T-cell (primary cell): Measurements from ENCODE around the gene ZNF385C. TPM values are rescaled to one million over a fixed set of nuclear protein-coding genes. Genes with fewer than 3 reads are reported as not detected.
A peak's percentile ranks its signal among the peaks of the same experiment; 100 is the strongest.
"Not testable (repeated sequence)": the region's sequence is repeated elsewhere in the genome, so short reads cannot be mapped to it uniquely, and the experiment has no call there.

ENCODE experiments used
- ATAC-seq, 4 experiments: fragments of 200-7000 bp in 3 of 4; fragments of 150-1000 bp in 1 of 4; cut with Tn5 transposase; replicated peaks in 1 of 4; 1 replicate in 3 of 4; 2 replicates in 1 of 4; pipeline ENCODE4 v1.10.0; 2021; ENCODE audit warnings: moderate library complexity in 3 of 4, mild to moderate bottlenecking in 2 of 4, moderate number of reproducible peaks in 1 of 4
- CTCF ChIA-PET, 2 donors: fragments of 300-600 bp; sonication (Branson Sonifier 250); formaldehyde crosslinking; loops; one replicate each; lab custom pipeline; 2022; ENCODE audit warnings: antibody characterized with exemption in 2 of 2; lab: Charles Lee
- POLR2A ChIA-PET, 2 donors: fragments of 300-600 bp; sonication (Branson Sonifier 250); formaldehyde crosslinking; loops; one replicate each; lab custom pipeline; 2022; ENCODE audit warnings: antibody characterized with exemption in 2 of 2; lab: Charles Lee
- DNase-seq, 35 experiments: peaks; one replicate each; pipeline versions ENCODE4 v3.0.0 to v3.0.0-alpha.2; 2013 to 2023
- H3K27ac ChIP-seq: one replicate; pipeline ENCODE4 v1.5.1; 2013; ENCODE audit warnings: low read length
- H3K27me3 ChIP-seq, 2 experiments: replicated peaks in 1 of 2; 1 replicate in 1 of 2; 2 replicates in 1 of 2; pipeline versions ENCODE4 v1.6.1 to v1.7.0; 2013; ENCODE audit warnings: low read length in 1 of 2, mixed read lengths in 1 of 2; ENCODE audit not compliant: control insufficient read depth in 2 of 2, insufficient read depth in 2 of 2; ENCODE audit errors: extremely low read depth in 1 of 2
- H3K36me3 ChIP-seq, 2 donors: 1 replicate in 1 of 2; 2 replicates in 1 of 2; pipeline versions ENCODE4 v1.6.1 to v1.7.0; 2013; ENCODE audit warnings: low read length in 1 of 2; ENCODE audit not compliant: control insufficient read depth in 2 of 2, insufficient read depth in 1 of 2; ENCODE audit errors: extremely low read depth in 1 of 2
- H3K4me1 ChIP-seq, 2 experiments: 1 replicate in 1 of 2; 2 replicates in 1 of 2; pipeline versions ENCODE4 v1.6.1 to v1.7.0; 2013; ENCODE audit warnings: low read length in 2 of 2, mixed read lengths in 1 of 2; ENCODE audit not compliant: insufficient read depth in 2 of 2, control insufficient read depth in 1 of 2; ENCODE audit errors: extremely low read depth in 1 of 2
- H3K4me3 ChIP-seq, 2 donors: 1 replicate in 1 of 2; 2 replicates in 1 of 2; pipeline versions ENCODE4 v1.5.1 to v1.7.0; 2013; ENCODE audit warnings: mild to moderate bottlenecking in 2 of 2, low read length in 1 of 2, moderate library complexity in 1 of 2; ENCODE audit not compliant: control insufficient read depth in 1 of 2; ENCODE audit errors: extremely low read depth in 1 of 2
- H3K9me3 ChIP-seq: 2 replicates; pipeline ENCODE4 v1.7.0; 2013
- H3K27ac Mint-ChIP-seq, 2 donors: one replicate each; pipeline ENCODE4 v1.8.0; 2020 to 2021; ENCODE audit warnings: mild to moderate bottlenecking in 2 of 2, mixed read lengths in 2 of 2
- H3K27me3 Mint-ChIP-seq, 2 donors: one replicate each; pipeline ENCODE4 v1.8.0; 2021 to 2022; ENCODE audit warnings: mixed read lengths in 2 of 2
- H3K36me3 Mint-ChIP-seq: one replicate; pipeline ENCODE4 v1.8.0; 2021; ENCODE audit warnings: mixed read lengths
- H3K4me1 Mint-ChIP-seq, 3 donors: one replicate each; pipeline ENCODE4 v1.8.0; 2020 to 2022; ENCODE audit warnings: mixed read lengths in 3 of 3, mild to moderate bottlenecking in 1 of 3
- H3K4me3 Mint-ChIP-seq, 3 donors: one replicate each; pipeline ENCODE4 v1.8.0; 2020 to 2022; ENCODE audit warnings: mild to moderate bottlenecking in 3 of 3, mixed read lengths in 3 of 3, moderate library complexity in 3 of 3
- H3K9me3 Mint-ChIP-seq, 3 donors: one replicate each; pipeline ENCODE4 v1.8.0; 2020 to 2022; ENCODE audit warnings: mixed read lengths in 3 of 3
- WGBS: methylation state at CpG from one replicate; pipeline ENCODE4 v1.1.5; 2013; ENCODE audit warnings: missing lambda C conversion rate; ENCODE audit not compliant: insufficient coverage; 5-methylcytosine and 5-hydroxymethylcytosine counted together
- total RNA-seq, 35 experiments: library from RNA in 6 of 35; stranded (reverse) in 6 of 35; fragments of 120-200 nt in 1 of 35; gene quantifications; one replicate each; pipeline versions ENCODE4 v1.2.1 to v1.2.4 and lab custom pipeline; 2013 to 2026

Gene ZNF385C
- total RNA-seq, 5 donors from 2014 or later (not counting 1 experiment from before 2014, with no cell fraction given): 0.16 to 1.0 (median 0.46) TPM

DNA sequence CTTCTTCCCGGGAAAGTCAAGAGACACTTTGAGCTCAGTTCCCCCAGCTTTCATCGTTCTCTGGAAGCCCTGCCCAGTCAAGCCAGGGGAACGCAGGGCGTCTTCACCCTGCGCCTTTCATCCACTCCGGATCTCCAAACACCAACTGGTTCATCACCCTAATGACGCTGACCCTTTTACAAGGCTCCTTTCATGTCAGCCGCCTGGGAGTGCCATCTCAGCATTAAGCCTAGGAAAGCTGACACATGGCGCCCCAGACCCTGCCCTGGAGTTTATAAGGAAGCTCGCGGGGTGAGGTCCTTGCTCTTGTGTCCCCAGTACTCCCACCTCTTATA is 80.4 kb downstream of the ZNF385C start:
- DNase-seq (no peak), ATAC-seq (peak in 3 of 4 experiments; percentile 0 to 5 (median 2))
- peak overlapping the region; percentile 66 to 81 for H3K4me3 ChIP-seq
- H3K4me3 Mint-ChIP-seq: peak overlapping the region; percentile 93 to 100 (median 99)
- peaks cover 68 to 81% (median 74%) of the 10 kb centered on the region in 3 donors for H3K4me1 Mint-ChIP-seq
- H3K27ac ChIP-seq: peak overlapping the region; percentile 93
- H3K4me1 ChIP-seq: peaks cover 35 to 63% of the 10 kb centered on the region in 2 experiments
- peaks cover 7 to 10% of the 10 kb centered on the region in 2 donors for H3K36me3 ChIP-seq
- H3K27me3 Mint-ChIP-seq: no peaks in the 10 kb centered on the region
- WGBS: 12% methylated on average over 11 of the region's 11 CpGs
- no peaks in the 10 kb centered on the region for H3K9me3 ChIP-seq
- ChIA-PET CTCF (interaction anchor here in 1 of 2 donors (0.6 to 1.9 kb wide), 10 partner anchors 9 to 1466 kb away, joined by 3 to 11 read pairs (median 4); partner anchors contain the start of genes DHX58, DHX8 and ODAD4), POLR2A (interaction anchor here (0.8 to 1.6 kb wide), 5 partner anchors 27 to 96 kb away, joined by 3 to 15 read pairs (median 4); partner anchors contain the start of genes CNP (in 1 of the 2) and ODAD4 (in 1 of the 2))
- no peaks in the 10 kb centered on the region for H3K9me3 Mint-ChIP-seq
- peak overlapping the region; percentile 93 to 99 for H3K27ac Mint-ChIP-seq
- H3K36me3 Mint-ChIP-seq: peaks cover 4% of the 10 kb centered on the region
- H3K27me3 ChIP-seq: no peaks in the 10 kb centered on the region

- Histone ChIP-seq H3K36me3 (peaks cover 6 to 7% of the 10 kb centered on the region in 2 donors), H3K27ac (peak within 1 kb of the TSS; percentile 93), H3K27me3 (no peaks in the 10 kb centered on the region), H3K9me3 (no peaks in the 10 kb centered on the region), H3K4me1 (peaks cover 35 to 66% of the 10 kb centered on the region in 2 experiments), H3K4me3 (peak within 1 kb of the TSS; percentile 66 to 81)
- POLR2A ChIA-PET: interaction anchor here (0.6 to 1.2 kb wide), 5 partner anchors 26 to 97 kb away, joined by 3 to 15 read pairs (median 4); partner anchors contain the start of genes CNP (in 1 of the 2) and ODAD4 (in 1 of the 2)
- Mint-ChIP-seq H3K9me3 (no peaks in the 10 kb centered on the region), H3K27me3 (no peaks in the 10 kb centered on the region), H3K36me3 (peaks cover 2% of the 10 kb centered on the region), H3K27ac (peak within 1 kb of the TSS; percentile 93 to 99), H3K4me3 (peak within 1 kb of the TSS; percentile 93 to 100 (median 99)), H3K4me1 (peaks cover 71 to 84% (median 77%) of the 10 kb centered on the region in 3 donors)
- WGBS: 1% methylated on average over 55 of the region's 70 CpGs
- peak; percentile 74 to 93 (median 86) for DNase-seq
- ATAC-seq: peak; percentile 87 to 90 (median 90)
- CTCF ChIA-PET: interaction anchor here in 1 of 2 donors (0.7 to 1.9 kb wide), 10 partner anchors 10 to 1466 kb away, joined by 3 to 11 read pairs (median 4); partner anchors contain the start of genes DHX58 and DHX8
Observed at GRCh38 chr17:42016941-42017865, 81.1 kb downstream of the ZNF385C start, which contains the start of gene DNAJC7. Gene DNAJC7 (minus strand): TSS chr17:42017439. CDS start chr17:42017416, 23 bp downstream.

GRCh38 chr17:42016411-42016831 is 81.9 kb downstream of the ZNF385C start:
- ATAC-seq (no peak), DNase-seq (peak in 4 of 35 experiments; percentile 9 to 35 (median 16))
- ChIA-PET POLR2A (interaction anchor here (0.6 to 0.9 kb wide), 4 partner anchors 9 to 99 kb away, joined by 3 read pairs; no protein-coding TSS in a partner anchor), CTCF (interaction anchor here in 1 of 2 donors (1.0 to 1.7 kb wide), 2 partner anchors 12 to 90 kb away, joined by 3 to 4 read pairs; no protein-coding TSS in a partner anchor)
- peak overlapping the region; percentile 93 to 99 for H3K27ac Mint-ChIP-seq
- 0% methylated on average over 8 of the region's 12 CpGs for WGBS
- H3K4me3 Mint-ChIP-seq: peak overlapping the region; percentile 93 to 100 (median 99)
- H3K4me3 ChIP-seq: peak overlapping the region; percentile 66 to 81
- H3K36me3 Mint-ChIP-seq: no peaks in the 10 kb centered on the region
- peak overlapping the region; percentile 93 for H3K27ac ChIP-seq
- H3K9me3 Mint-ChIP-seq: no peaks in the 10 kb centered on the region
- H3K27me3 ChIP-seq: no peaks in the 10 kb centered on the region
- peaks cover 4 to 6% of the 10 kb centered on the region in 2 donors for H3K36me3 ChIP-seq
- H3K9me3 ChIP-seq: no peaks in the 10 kb centered on the region
- H3K4me1 ChIP-seq: peaks cover 34 to 66% of the 10 kb centered on the region in 2 experiments
- H3K4me1 Mint-ChIP-seq: peaks cover 75 to 85% (median 79%) of the 10 kb centered on the region in 3 donors
- H3K27me3 Mint-ChIP-seq: no peaks in the 10 kb centered on the region

DNA sequence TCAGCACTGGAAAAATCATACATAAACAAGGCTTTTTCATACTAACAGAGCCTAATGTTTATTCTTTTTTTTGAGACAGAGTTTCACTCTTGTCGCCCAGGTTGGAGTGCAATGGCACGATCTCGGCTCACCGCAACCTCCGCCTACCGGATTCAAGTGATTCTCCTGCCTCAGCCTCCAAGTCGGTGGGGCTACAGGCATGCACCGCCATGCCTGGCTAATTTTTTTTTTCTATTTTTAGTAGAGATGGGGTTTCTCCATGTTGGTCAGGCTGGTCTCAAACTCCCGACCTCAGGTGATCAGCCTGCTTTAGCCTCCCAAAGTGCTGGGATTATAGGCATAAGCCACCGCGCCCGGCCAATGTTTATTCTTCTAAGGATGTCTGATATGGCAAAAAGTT is 84.5 kb downstream of the ZNF385C start:
- peaks cover 24 to 60% of the 10 kb centered on the region in 2 experiments for H3K4me1 ChIP-seq
- H3K27ac Mint-ChIP-seq, POLR2A ChIA-PET, H3K27me3 Mint-ChIP-seq, H3K9me3 ChIP-seq, H3K4me3 ChIP-seq, ATAC-seq, H3K36me3 Mint-ChIP-seq, H3K4me3 Mint-ChIP-seq, H3K9me3 Mint-ChIP-seq, H3K27me3 ChIP-seq, H3K27ac ChIP-seq, DNase-seq, H3K36me3 ChIP-seq, CTCF ChIA-PET: not testable (repeated sequence)
- WGBS: 99% methylated on average over 8 of the region's 12 CpGs
- H3K4me1 Mint-ChIP-seq: peaks cover 79 to 87% (median 80%) of the 10 kb centered on the region in 3 donors

- DNase-seq, H3K36me3 ChIP-seq, CTCF ChIA-PET, H3K9me3 ChIP-seq, H3K4me3 Mint-ChIP-seq, ATAC-seq, H3K27ac ChIP-seq, H3K27me3 Mint-ChIP-seq, H3K27me3 ChIP-seq, H3K36me3 Mint-ChIP-seq, H3K27ac Mint-ChIP-seq, H3K4me3 ChIP-seq, H3K9me3 Mint-ChIP-seq, POLR2A ChIA-PET: not testable (repeated sequence)
- peaks cover 20 to 50% of the 10 kb centered on the region in 2 experiments for H3K4me1 ChIP-seq
- peaks cover 68 to 76% (median 71%) of the 10 kb centered on the region in 3 donors for H3K4me1 Mint-ChIP-seq
- WGBS: no CpG with 5 or more reads among the region's 4 CpGs
Observed at GRCh38 chr17:42012363-42012762, 85.9 kb downstream of the ZNF385C start.
